Suprapubic skin (tissue), 4 donors: Measurements from ENCODE around the gene DSPP. TPM values are rescaled to one million over a fixed set of nuclear protein-coding genes. Genes with fewer than 3 reads are reported as not detected.
"Not testable (repeated sequence)": the region's sequence is repeated elsewhere in the genome, so short reads cannot be mapped to it uniquely, and the experiment has no call there.

ENCODE experiments used
- DNase-seq, 2 donors: peaks; one replicate each; pipeline ENCODE4 v3.0.0-alpha.2; 2019; ENCODE audit warnings: low spot score in 2 of 2
- H3K27ac ChIP-seq: fragments of 200-600 bp; sonication (generic); one replicate; pipeline ENCODE4 v1.5.1; 2019
- H3K27me3 ChIP-seq: fragments of 200-600 bp; sonication (generic); one replicate; pipeline ENCODE4 v1.5.1; 2019
- H3K36me3 ChIP-seq: fragments of 200-600 bp; sonication (generic); one replicate; pipeline ENCODE4 v1.5.1; 2019
- H3K4me1 ChIP-seq: fragments of 200-600 bp; sonication (generic); one replicate; pipeline ENCODE4 v1.5.1; 2019
- H3K4me3 ChIP-seq: fragments of 200-600 bp; sonication (generic); one replicate; pipeline ENCODE4 v1.5.1; 2019; ENCODE audit warnings: mild to moderate bottlenecking
- H3K9me3 ChIP-seq: fragments of 200-600 bp; sonication (generic); one replicate; pipeline ENCODE4 v1.5.1; 2019
- CTCF ChIP-seq, 2 donors: fragments of 200-600 bp in 1 of 2; fragments of 450-650 bp in 1 of 2; sonication (generic) in 1 of 2; IDR thresholded peaks; one replicate each; pipeline ENCODE4 v1.5.1; 2016 to 2019; ENCODE audit warnings: antibody characterized with exemption in 2 of 2, mild to moderate bottlenecking in 1 of 2, moderate library complexity in 1 of 2
- EP300 ChIP-seq: sonication (generic); formaldehyde crosslinking; IDR thresholded peaks from one replicate; pipeline ENCODE4 v1.6.1; 2017; ENCODE audit warnings: antibody characterized with exemption
- POLR2A ChIP-seq, 2 donors: fragments of 450-650 bp; IDR thresholded peaks; one replicate each; pipeline ENCODE4 v1.6.1; 2017; ENCODE audit warnings: antibody characterized with exemption in 2 of 2, mild to moderate bottlenecking in 2 of 2, moderate library complexity in 2 of 2
- POLR2AphosphoS5 ChIP-seq, 3 donors: sonication (generic); formaldehyde crosslinking; IDR thresholded peaks; one replicate each; pipeline ENCODE4 v1.6.1; 2017; ENCODE audit warnings: antibody characterized with exemption in 3 of 3
- WGBS: methylation state at CpG from one replicate; pipeline ENCODE4 v1.1.5; 2018; 5-methylcytosine and 5-hydroxymethylcytosine counted together
- total RNA-seq, 4 donors: library from RNA; depleted of rRNA; stranded (reverse); fragments of >200 nt; gene quantifications; one replicate each; pipeline ENCODE4 v1.1.0, GENCODE V29; 2016

DSPP gene
- total RNA-seq, 4 donors from 2014 or later, result not detected

GRCh38 chr4:87567191-87567590 is 41.1 kb upstream of the DSPP start:
- DNase-seq, result no peak
- no peaks in the 10 kb centered on the region for H3K27me3 ChIP-seq
- no peaks in the 10 kb centered on the region for H3K4me1 ChIP-seq
- H3K36me3 ChIP-seq, result no peaks in the 10 kb centered on the region
- TF ChIP-seq POLR2A (IDR thresholded peaks at IDR 0.05) (no peak), EP300 (no peak), CTCF (IDR thresholded peaks at IDR 0.05) (no peak), POLR2AphosphoS5 (IDR thresholded peaks at IDR 0.05) (no peak)
- no peaks in the 10 kb centered on the region for H3K9me3 ChIP-seq
- no peak overlapping the region for H3K27ac ChIP-seq
- WGBS, result 96% methylated on average over 2 of the region's 2 CpGs
- no peak overlapping the region for H3K4me3 ChIP-seq

GRCh38 chr4:87570290-87570805 is 38.0 kb upstream of the DSPP start:
- Histone ChIP-seq H3K27ac (no peak overlapping the region), H3K27me3 (no peaks in the 10 kb centered on the region), H3K4me1 (no peaks in the 10 kb centered on the region), H3K4me3 (no peak overlapping the region), H3K36me3 (no peaks in the 10 kb centered on the region), H3K9me3 (no peaks in the 10 kb centered on the region)
- DNase-seq, result no peak
- TF ChIP-seq CTCF (IDR thresholded peaks at IDR 0.05), result no peak
- TF ChIP-seq POLR2AphosphoS5 (IDR thresholded peaks at IDR 0.05), result no peak
- no peak for TF ChIP-seq EP300
- no peak for TF ChIP-seq POLR2A (IDR thresholded peaks at IDR 0.05)
- 89% methylated on average over 5 of the region's 5 CpGs for WGBS

GRCh38 chr4:87574376-87574775 is 34.0 kb upstream of the DSPP start:
- not testable (repeated sequence) for H3K27ac ChIP-seq, H3K4me3 ChIP-seq, H3K27me3 ChIP-seq, DNase-seq, H3K36me3 ChIP-seq, H3K9me3 ChIP-seq, H3K4me1 ChIP-seq

- Histone ChIP-seq H3K36me3 (no peaks in the 10 kb centered on the region), H3K4me3 (no peak overlapping the region), H3K27ac (no peak overlapping the region), H3K9me3 (no peaks in the 10 kb centered on the region), H3K4me1 (no peaks in the 10 kb centered on the region), H3K27me3 (no peaks in the 10 kb centered on the region)
- no peak for TF ChIP-seq POLR2AphosphoS5 (IDR thresholded peaks at IDR 0.05)
- no peak for TF ChIP-seq POLR2A (IDR thresholded peaks at IDR 0.05)
- no peak for TF ChIP-seq EP300
- no peak for TF ChIP-seq CTCF (IDR thresholded peaks at IDR 0.05)
- 62% methylated on average over 3 of the region's 3 CpGs for WGBS
- DNase-seq, result no peak
Observed at GRCh38 chr4:87574996-87575395, 33.3 kb upstream of the DSPP start.

GRCh38 chr4:87575408-87575807 is 32.9 kb upstream of the DSPP start:
- H3K27ac ChIP-seq, result no peak overlapping the region
- no peak for DNase-seq
- 88% methylated on average over 1 of the region's 1 CpG for WGBS

GRCh38 chr4:87575983-87576382 is 32.3 kb upstream of the DSPP start:
- Histone ChIP-seq H3K9me3 (no peaks in the 10 kb centered on the region), H3K4me1 (no peaks in the 10 kb centered on the region), H3K27ac (no peak overlapping the region), H3K36me3 (no peaks in the 10 kb centered on the region), H3K4me3 (no peak overlapping the region), H3K27me3 (no peaks in the 10 kb centered on the region)
- TF ChIP-seq CTCF (IDR thresholded peaks at IDR 0.05), result no peak
- no peak for TF ChIP-seq POLR2A (IDR thresholded peaks at IDR 0.05)
- no peak for TF ChIP-seq EP300
- no peak for TF ChIP-seq POLR2AphosphoS5 (IDR thresholded peaks at IDR 0.05)
- DNase-seq, result no peak

More at GRCh38 chr4:87575408-87575807, 32.9 kb upstream of the DSPP start:
- Histone ChIP-seq H3K27me3 (no peaks in the 10 kb centered on the region), H3K36me3 (no peaks in the 10 kb centered on the region), H3K4me1 (no peaks in the 10 kb centered on the region), H3K4me3 (no peak overlapping the region), H3K9me3 (no peaks in the 10 kb centered on the region)
- no peak for TF ChIP-seq POLR2A (IDR thresholded peaks at IDR 0.05)
